SJCRH30 (cell line): Measurements from ENCODE around the gene RAI2. TPM values are rescaled to one million over a fixed set of nuclear protein-coding genes. Genes with fewer than 3 reads are reported as not detected.

Experiments used
- DNase-seq, 2 experiments: peaks; one replicate each; pipeline ENCODE4 v3.0.0-alpha.2; 2015 to 2020
- H3K27ac ChIP-seq: fragments of 250-450 bp; sonication (Bioruptor Pico); 2 replicates; pipeline ENCODE4 v1.5.1; 2020; ENCODE audit warnings: mild to moderate bottlenecking, moderate library complexity
- H3K27me3 ChIP-seq: fragments of 250-450 bp; sonication (Bioruptor Pico); 2 replicates; pipeline ENCODE4 v1.5.1; 2020; ENCODE audit warnings: mild to moderate bottlenecking, moderate library complexity
- H3K36me3 ChIP-seq: fragments of 250-450 bp; sonication (Bioruptor Pico); 2 replicates; pipeline ENCODE4 v1.5.1; 2020; ENCODE audit warnings: mild to moderate bottlenecking, moderate library complexity
- H3K4me1 ChIP-seq: fragments of 250-450 bp; sonication (Bioruptor Pico); 2 replicates; pipeline ENCODE4 v1.5.1; 2020; ENCODE audit warnings: mild to moderate bottlenecking, moderate library complexity
- H3K4me3 ChIP-seq: fragments of 250-450 bp; sonication (Bioruptor Pico); 2 replicates; pipeline ENCODE4 v1.5.1; 2020; ENCODE audit warnings: mild to moderate bottlenecking, moderate library complexity
- H3K9me3 ChIP-seq: fragments of 250-450 bp; sonication (Bioruptor Pico); replicated peaks from 2 replicates; pipeline ENCODE4 v1.5.1; 2020; ENCODE audit warnings: mild to moderate bottlenecking, moderate library complexity
- total RNA-seq: library from RNA; depleted of rRNA; stranded (reverse); fragments of >200 nt; shearing (Covaris generic); gene quantifications from 2 replicates; pipeline ENCODE4 v1.2.3, GENCODE V29; 2014

RAI2 gene
- total RNA-seq, 1 experiment from 2014 or later, result not detected

DNA sequence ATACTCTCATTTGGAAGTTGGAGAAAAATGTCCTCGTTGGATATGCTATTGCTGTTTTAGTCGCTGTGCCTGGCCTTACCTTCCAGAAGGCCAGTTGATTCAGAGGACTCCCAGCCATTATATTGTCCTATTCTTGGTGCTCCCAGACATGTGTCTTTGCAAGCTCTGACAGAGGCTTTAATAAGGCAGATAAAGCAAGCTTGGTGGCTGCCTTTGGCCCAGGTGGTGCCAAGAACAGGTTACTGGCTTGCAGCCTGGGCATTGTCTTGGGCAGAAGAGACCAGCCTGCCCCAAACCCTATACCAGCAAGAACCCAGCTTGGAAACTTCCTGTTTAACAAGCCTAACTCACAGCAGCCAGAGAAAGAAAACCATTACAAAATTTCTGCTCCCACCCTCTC lies 16.9 kb downstream of the RAI2 start:
- Histone ChIP-seq H3K27ac (no peak overlapping the region), H3K27me3 (no peaks in the 10 kb centered on the region; the same call in 1 of the 2 replicates), H3K4me3 (no peak overlapping the region), H3K4me1 (no peaks in the 10 kb centered on the region), H3K9me3 (no peaks in the 10 kb centered on the region), H3K36me3 (no peaks in the 10 kb centered on the region)
- DNase-seq, result no peak

DNA sequence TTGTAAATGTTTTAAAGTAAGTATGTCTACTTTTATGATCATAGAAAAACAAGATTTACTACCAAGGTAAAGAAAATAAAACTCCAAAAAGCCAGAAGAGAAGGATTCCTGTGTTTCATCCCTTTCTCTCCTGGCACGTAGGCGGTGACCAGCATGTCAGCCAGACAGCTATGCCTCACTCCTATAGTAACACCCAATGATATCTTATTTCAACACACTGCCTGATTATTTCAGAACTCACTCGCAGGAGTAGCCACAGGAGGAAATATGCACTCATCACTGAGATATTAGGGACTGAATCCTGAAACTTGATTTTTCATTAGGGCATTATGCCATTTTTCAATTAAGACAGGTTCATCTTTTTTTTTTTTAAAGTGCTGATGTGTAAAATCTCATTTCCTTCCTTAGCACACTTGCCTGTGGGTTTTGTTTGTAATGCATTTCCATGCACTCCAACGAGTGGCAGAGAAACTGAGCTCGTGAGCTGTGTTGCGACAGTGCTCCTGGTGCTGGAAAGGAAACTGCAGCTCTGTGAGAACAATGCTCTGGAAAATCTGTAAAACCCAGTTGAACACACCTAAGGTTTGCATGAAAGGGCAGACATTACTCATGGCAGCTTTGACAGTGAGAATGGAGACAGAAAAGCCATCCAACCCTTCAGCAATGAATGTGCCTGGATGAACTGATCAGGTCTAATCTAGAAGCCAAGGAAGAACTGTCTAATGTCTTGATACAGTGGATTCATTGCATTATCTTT lies 18.2 kb downstream of the RAI2 start:
- no peak overlapping the region for H3K27ac ChIP-seq
- no peaks in the 10 kb centered on the region for H3K4me1 ChIP-seq
- no peaks in the 10 kb centered on the region for H3K36me3 ChIP-seq
- DNase-seq, result no peak
- H3K9me3 ChIP-seq, result no peaks in the 10 kb centered on the region
- H3K27me3 ChIP-seq, result no peaks in the 10 kb centered on the region
- H3K4me3 ChIP-seq, result no peak overlapping the region

DNA sequence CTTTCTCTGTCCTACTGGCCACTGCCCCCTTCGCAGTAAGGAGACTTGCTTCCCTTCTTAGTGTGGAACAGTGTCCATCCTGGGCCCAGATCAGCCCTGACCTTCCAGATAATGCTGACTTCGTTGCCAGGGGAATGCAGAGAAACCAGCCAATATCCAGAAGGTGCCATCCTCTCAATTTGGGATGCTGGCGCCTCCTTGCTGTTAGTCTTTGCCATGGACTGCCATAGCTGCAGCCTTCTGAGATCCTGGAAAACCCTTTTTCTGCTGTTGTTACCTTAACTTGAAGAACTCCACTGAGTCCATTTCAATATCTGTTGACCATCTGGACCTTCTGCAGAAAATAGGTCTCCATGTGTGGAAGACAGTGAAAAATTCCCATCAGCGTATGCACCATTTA lies 21.8 kb downstream of the RAI2 start:
- no peak for DNase-seq
- Histone ChIP-seq H3K9me3 (no peaks in the 10 kb centered on the region), H3K27ac (no peak overlapping the region)

DNA sequence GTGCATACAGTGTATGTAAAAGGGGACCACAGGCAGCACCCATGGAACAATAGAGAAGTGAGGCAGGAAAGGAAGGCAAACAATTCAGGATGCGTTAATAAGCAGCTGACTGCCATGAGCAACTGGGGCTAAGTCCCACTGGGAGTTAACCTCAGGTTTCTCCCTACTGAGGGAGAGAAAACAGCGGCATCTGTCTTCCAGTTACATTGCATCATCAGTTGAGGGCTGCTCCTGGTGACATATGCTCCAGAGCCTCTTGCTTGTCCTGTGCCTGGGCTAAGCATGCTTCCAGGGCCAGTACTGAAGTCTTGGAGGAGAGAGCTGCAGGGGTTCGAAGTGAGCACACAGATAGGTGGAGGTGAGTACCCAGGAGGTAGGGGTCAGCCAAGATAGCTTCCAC lies 24.3 kb downstream of the RAI2 start:
- no peak overlapping the region for H3K4me3 ChIP-seq
- peak; percentile 42 to 60 for DNase-seq

More for the DNA sequence above, 21.8 kb downstream of the RAI2 start:
- Histone ChIP-seq H3K36me3 (no peaks in the 10 kb centered on the region), H3K27me3 (no peaks in the 10 kb centered on the region), H3K4me1 (no peaks in the 10 kb centered on the region), H3K4me3 (no peak overlapping the region)

GRCh38 chrX:17833954-17834353 lies 27.1 kb downstream of the RAI2 start:
- Histone ChIP-seq H3K4me3 (no peak overlapping the region), H3K4me1 (no peaks in the 10 kb centered on the region), H3K9me3 (no peaks in the 10 kb centered on the region), H3K27ac (no peak overlapping the region), H3K27me3 (no peaks in the 10 kb centered on the region), H3K36me3 (no peaks in the 10 kb centered on the region)
- no peak for DNase-seq

More for the DNA sequence above, 24.3 kb downstream of the RAI2 start:
- no peaks in the 10 kb centered on the region for H3K9me3 ChIP-seq
- H3K27ac ChIP-seq, result no peak overlapping the region
- no peaks in the 10 kb centered on the region for H3K4me1 ChIP-seq
- no peaks in the 10 kb centered on the region for H3K27me3 ChIP-seq
- H3K36me3 ChIP-seq, result no peaks in the 10 kb centered on the region

DNA sequence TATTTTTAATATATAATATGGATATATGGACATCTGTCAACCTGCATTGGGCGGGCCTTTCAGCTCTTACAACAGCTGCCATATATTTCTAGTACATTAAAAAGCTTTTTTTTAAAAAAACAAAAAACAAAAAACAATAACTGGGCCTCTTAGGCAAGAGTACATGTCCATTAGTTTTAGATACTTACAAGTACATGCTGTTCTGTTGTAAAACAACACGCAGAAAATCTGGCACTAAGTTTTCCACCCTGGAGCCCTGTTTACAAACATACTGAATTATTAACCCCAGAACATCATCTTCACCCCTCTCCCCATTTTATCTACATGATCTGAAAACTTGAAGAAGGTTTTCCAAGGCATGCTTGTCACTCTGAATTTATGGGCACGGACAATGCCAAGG lies 29.8 kb downstream of the RAI2 start:
- Histone ChIP-seq H3K27me3 (no peaks in the 10 kb centered on the region), H3K27ac (no peak overlapping the region), H3K4me1 (no peaks in the 10 kb centered on the region), H3K36me3 (no peaks in the 10 kb centered on the region), H3K9me3 (no peaks in the 10 kb centered on the region), H3K4me3 (no peak overlapping the region)
- no peak for DNase-seq

- H3K4me1 ChIP-seq, result no peaks in the 10 kb centered on the region
- H3K4me3 ChIP-seq, result no peak overlapping the region
- no peak overlapping the region for H3K27ac ChIP-seq
- H3K36me3 ChIP-seq, result no peaks in the 10 kb centered on the region
- H3K9me3 ChIP-seq, result no peaks in the 10 kb centered on the region
- no peaks in the 10 kb centered on the region for H3K27me3 ChIP-seq
- no peak for DNase-seq
Measured at GRCh38 chrX:17830211-17830610, 30.9 kb downstream of the RAI2 start.

DNA sequence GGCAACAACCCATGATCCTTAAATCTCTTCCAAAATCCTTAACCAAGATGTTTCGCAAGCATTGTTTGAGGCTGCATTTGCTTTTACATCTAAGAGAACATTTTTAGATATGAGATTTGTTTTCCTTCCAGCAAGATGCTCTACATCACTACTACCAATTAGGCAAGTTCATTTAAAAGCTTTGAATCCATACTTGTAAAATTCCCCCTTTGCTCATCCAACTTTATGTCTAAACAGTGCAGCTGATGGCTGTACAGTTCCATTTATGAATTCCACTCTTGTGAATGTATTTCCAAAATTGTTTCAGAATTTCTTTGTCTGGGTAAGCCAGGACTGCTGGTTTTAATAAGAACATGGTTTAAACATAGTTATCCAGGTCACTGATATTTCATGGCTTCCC lies 31.5 kb downstream of the RAI2 start:
- no peak for DNase-seq
- Histone ChIP-seq H3K27me3 (no peaks in the 10 kb centered on the region), H3K36me3 (no peaks in the 10 kb centered on the region), H3K4me3 (no peak overlapping the region), H3K27ac (no peak overlapping the region), H3K4me1 (no peaks in the 10 kb centered on the region), H3K9me3 (no peaks in the 10 kb centered on the region)

DNA sequence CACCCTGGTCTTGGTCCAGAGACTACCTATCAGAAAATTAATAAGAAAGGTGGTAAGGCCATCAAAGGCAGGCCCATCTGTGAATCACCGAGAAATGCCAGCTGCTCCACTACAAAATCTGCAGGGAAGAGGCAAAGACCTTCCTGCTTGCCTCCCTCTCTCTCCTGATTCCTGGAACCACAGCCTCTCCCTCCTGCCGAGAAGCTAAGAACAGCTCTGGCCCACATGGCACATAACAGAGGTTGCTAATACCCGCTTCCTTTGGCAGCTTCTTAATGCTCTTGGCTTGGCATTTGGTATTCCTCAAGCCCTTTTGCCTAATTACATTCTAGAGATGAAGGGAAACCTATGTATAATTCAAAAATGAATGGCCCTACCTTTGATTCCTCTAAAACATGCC lies 32.9 kb downstream of the RAI2 start:
- Histone ChIP-seq H3K9me3 (no peaks in the 10 kb centered on the region), H3K27ac (no peak overlapping the region), H3K27me3 (no peaks in the 10 kb centered on the region), H3K4me3 (no peak overlapping the region), H3K4me1 (no peaks in the 10 kb centered on the region), H3K36me3 (no peaks in the 10 kb centered on the region)
- DNase-seq, result no peak

- Histone ChIP-seq H3K27ac (no peak overlapping the region), H3K36me3 (no peaks in the 10 kb centered on the region), H3K4me1 (no peaks in the 10 kb centered on the region), H3K4me3 (no peak overlapping the region), H3K27me3 (0 out of 2 replicates have a peak, but pooled peaks cover 3% of the 10 kb centered on the region), H3K9me3 (no peaks in the 10 kb centered on the region)
- DNase-seq, result no peak
Measured at GRCh38 chrX:17826609-17827496, 34.2 kb downstream of the RAI2 start.

GRCh38 chrX:17824980-17825379 lies 36.1 kb downstream of the RAI2 start:
- no peak overlapping the region for H3K27ac ChIP-seq
- H3K4me1 ChIP-seq, result no peaks in the 10 kb centered on the region
- H3K4me3 ChIP-seq, result no peak overlapping the region
- H3K36me3 ChIP-seq, result no peaks in the 10 kb centered on the region
- H3K27me3 ChIP-seq, result 0 out of 2 replicates have a peak, but pooled peaks cover 3% of the 10 kb centered on the region
- DNase-seq, result no peak
- H3K9me3 ChIP-seq, result no peaks in the 10 kb centered on the region

GRCh38 chrX:17822351-17822750 lies 38.7 kb downstream of the RAI2 start:
- Histone ChIP-seq H3K4me1 (no peaks in the 10 kb centered on the region), H3K36me3 (no peaks in the 10 kb centered on the region), H3K9me3 (no peaks in the 10 kb centered on the region), H3K27ac (no peak overlapping the region), H3K27me3 (0 out of 2 replicates have a peak, but pooled peaks cover 3% of the 10 kb centered on the region), H3K4me3 (no peak overlapping the region)
- DNase-seq, result no peak

GRCh38 chrX:17820100-17820499 lies 41.0 kb downstream of the RAI2 start:
- H3K27ac ChIP-seq, result no peak overlapping the region
- H3K27me3 ChIP-seq, result 0 out of 2 replicates have a peak, but pooled peaks cover 3% of the 10 kb centered on the region
- no peaks in the 10 kb centered on the region for H3K4me1 ChIP-seq
- H3K9me3 ChIP-seq, result no peaks in the 10 kb centered on the region
- no peak overlapping the region for H3K4me3 ChIP-seq
- H3K36me3 ChIP-seq, result no peaks in the 10 kb centered on the region
- no peak for DNase-seq

- no peaks in the 10 kb centered on the region for H3K36me3 ChIP-seq
- no peaks in the 10 kb centered on the region for H3K4me1 ChIP-seq
- H3K4me3 ChIP-seq, result no peak overlapping the region
- peak in 1 of 2 experiments; percentile 9 for DNase-seq
- 0 out of 2 replicates have a peak, but pooled peaks cover 3% of the 10 kb centered on the region for H3K27me3 ChIP-seq
- no peak overlapping the region for H3K27ac ChIP-seq
- no peaks in the 10 kb centered on the region for H3K9me3 ChIP-seq
Measured at GRCh38 chrX:17818726-17819125, 42.4 kb downstream of the RAI2 start.

DNA sequence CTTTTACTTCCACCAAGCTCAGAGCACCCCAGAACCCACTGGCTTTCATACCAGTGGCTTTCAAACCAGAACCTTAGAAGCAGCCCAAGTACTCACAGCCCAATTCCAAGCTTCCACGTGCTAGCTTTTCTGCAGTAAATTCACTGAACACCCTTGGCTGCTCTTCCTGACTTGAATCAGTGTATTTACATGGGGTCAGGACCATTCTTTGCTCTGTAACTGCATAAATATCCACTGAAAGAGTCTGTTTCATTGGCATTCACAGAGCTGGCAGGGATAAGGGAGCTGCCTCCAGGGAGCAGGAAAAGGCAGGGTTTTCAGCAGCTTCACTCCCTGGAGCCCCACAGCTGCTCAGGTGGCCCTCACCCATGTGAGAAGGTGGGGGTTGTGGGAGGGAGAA lies 43.8 kb downstream of the RAI2 start:
- no peaks in the 10 kb centered on the region for H3K9me3 ChIP-seq
- DNase-seq, result no peak
- H3K36me3 ChIP-seq, result no peaks in the 10 kb centered on the region
- H3K27me3 ChIP-seq, result 0 out of 2 replicates have a peak, but pooled peaks cover 3% of the 10 kb centered on the region
- no peaks in the 10 kb centered on the region for H3K4me1 ChIP-seq
- no peak overlapping the region for H3K4me3 ChIP-seq
- H3K27ac ChIP-seq, result no peak overlapping the region
